ENCODE measurements around the gene HMOX2.

The HMOX2 gene

DNA sequence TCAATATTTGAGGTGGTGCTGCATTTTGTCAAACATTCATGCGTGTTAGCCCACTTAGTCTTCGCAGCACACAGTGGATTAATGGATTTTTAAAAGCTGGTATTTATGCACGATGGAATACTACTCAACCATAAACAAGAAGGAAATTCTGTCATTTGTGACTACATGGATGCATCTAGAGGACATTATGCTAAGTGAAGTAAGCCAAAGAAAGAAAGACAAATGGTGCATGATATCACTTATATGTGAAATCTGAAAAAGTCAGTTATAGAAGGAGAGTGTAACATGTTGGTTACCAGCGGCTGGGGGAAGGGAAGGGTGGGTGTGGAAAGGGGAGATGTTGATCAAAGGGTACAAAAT is 23.0 kb downstream of the HMOX2 start:
- no peak for TF ChIP-seq GATA3 (IDR thresholded peaks at IDR 0.05; ENCODE audit: low read depth, low read length)
- no peak for TF ChIP-seq GATA2 (IDR thresholded peaks at IDR 0.05; ENCODE audit: low read depth, low read length)

DNA sequence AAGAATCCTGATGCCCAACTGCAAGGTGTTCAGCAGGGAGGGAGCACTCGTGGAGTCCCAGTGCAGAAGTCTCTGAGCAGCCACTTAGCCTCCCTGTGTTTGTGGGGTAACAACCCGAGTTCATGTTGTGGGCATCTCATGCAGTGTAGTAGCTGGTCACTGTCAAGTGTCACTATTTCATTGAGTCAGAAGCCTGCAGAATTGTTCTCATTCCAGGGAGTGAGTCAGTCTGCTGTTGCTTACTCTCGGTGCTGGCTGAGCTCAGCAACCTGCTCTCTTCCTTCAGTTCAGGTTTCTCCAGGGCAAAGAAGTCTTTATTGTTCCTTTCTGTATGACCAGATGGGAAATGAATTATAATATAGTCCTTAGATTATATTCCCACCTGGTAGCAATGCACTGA is 24.1 kb downstream of the HMOX2 start:
- TF ChIP-seq GATA2 (IDR thresholded peaks at IDR 0.05; ENCODE audit: low read depth, low read length) (no peak), GATA3 (IDR thresholded peaks at IDR 0.05; ENCODE audit: low read depth, low read length) (no peak)

DNA sequence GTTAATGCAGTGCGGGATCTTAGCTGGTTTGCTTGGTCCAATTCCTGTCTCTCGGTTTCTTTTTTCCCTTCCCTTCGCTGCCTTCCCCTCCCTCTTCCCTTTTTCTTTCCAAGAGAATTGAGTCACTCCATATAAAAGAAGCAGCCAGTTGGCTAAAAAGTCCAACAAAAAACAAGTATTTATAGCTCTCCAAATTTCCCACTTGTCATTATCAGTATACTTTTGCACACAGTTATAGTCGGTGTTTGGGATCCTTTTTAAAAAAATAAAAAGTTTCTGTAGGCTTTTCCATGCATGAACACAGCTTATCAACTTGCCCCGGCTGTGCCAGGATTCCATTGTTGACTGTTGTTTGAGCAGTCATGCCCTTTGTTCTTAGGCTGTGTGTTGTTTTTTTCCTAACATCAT is 24.9 kb downstream of the HMOX2 start:
- TF ChIP-seq GATA2 (IDR thresholded peaks at IDR 0.05; ENCODE audit: low read depth, low read length): no peak
- TF ChIP-seq GATA3 (IDR thresholded peaks at IDR 0.05; ENCODE audit: low read depth, low read length): no peak

DNA sequence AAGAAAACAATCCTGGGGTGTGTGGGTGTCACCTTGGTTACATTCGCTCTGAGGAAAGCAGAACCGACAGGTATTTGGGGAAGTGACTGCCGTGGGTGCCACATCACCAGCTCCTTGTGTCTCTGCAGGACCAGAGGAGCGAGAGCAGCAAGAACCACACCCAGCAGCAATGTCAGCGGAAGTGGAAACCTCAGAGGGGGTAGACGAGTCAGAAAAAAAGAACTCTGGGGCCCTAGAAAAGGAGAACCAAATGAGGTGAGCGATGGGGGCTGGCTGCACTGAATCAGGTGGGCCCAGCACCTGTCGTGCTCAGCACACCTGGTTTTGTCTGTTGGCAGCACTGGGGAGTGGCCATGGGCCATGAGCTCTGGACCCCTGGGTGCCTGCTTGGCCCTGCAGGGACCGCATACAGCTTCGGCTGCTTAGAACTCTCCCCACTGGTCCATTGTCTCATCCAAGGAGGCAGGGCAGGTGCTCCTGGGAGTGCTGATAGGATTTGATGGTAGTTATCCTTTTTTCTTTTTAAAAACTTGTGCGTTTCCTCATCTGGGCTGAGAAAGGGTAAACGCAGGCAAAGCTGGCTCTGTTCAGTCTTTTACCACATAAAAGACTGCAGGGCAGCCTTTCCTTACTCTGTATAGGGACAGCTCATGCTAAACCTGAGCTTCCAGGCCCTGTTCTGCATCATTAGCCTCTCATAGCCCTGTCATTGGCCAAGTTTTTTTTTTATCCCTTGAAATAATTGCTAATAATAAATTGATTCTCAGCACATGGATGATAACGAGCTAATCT is 29.4 kb downstream of the HMOX2 start:
- TF ChIP-seq GATA2 (IDR thresholded peaks at IDR 0.05; ENCODE audit: low read depth, low read length): no peak
- no peak for TF ChIP-seq GATA3 (IDR thresholded peaks at IDR 0.05; ENCODE audit: low read depth, low read length)

- TF ChIP-seq GATA3 (IDR thresholded peaks at IDR 0.05; ENCODE audit: low read depth, low read length) (no peak), GATA2 (IDR thresholded peaks at IDR 0.05; ENCODE audit: low read depth, low read length) (no peak)
Measured at GRCh38 chr16:4506450-4506849, 30.3 kb downstream of the HMOX2 start.

GRCh38 chr16:4507588-4508345 is 31.6 kb downstream of the HMOX2 start:
- TF ChIP-seq GATA3 (IDR thresholded peaks at IDR 0.05; ENCODE audit: low read depth, low read length): no peak
- no peak for TF ChIP-seq GATA2 (IDR thresholded peaks at IDR 0.05; ENCODE audit: low read depth, low read length)

DNA sequence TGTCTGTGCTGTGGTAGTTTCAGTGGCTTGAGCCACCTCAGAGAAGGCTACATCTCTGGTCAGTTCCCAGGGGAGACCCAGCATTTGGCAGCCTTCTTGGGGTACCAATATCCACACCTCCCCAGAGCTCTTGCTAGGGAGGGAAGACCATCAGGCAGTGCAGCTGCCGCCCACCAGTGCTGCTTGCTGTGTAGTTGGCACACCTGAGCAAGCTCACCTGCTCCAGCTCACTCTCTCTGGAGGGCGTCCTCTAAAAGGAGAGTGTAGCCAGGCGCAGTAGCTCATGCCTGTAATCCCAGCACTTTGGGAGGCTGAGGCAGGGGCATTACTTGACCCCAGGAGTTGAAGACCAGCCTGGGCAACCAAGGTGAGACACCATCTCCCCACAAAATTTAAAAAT is 32.6 kb downstream of the HMOX2 start:
- no peak for TF ChIP-seq GATA2 (IDR thresholded peaks at IDR 0.05; ENCODE audit: low read depth, low read length)
- TF ChIP-seq GATA3 (IDR thresholded peaks at IDR 0.05; ENCODE audit: low read depth, low read length): no peak

GRCh38 chr16:4509420-4509819 is 33.2 kb downstream of the HMOX2 start:
- TF ChIP-seq GATA2 (IDR thresholded peaks at IDR 0.05; ENCODE audit: low read depth, low read length) (no peak), GATA3 (IDR thresholded peaks at IDR 0.05; ENCODE audit: low read depth, low read length) (no peak)

- TF ChIP-seq GATA3 (IDR thresholded peaks at IDR 0.05; ENCODE audit: low read depth, low read length) (no peak), GATA2 (IDR thresholded peaks at IDR 0.05; ENCODE audit: low read depth, low read length) (no peak)
Measured at GRCh38 chr16:4510131-4510530, 33.9 kb downstream of the HMOX2 start.

DNA sequence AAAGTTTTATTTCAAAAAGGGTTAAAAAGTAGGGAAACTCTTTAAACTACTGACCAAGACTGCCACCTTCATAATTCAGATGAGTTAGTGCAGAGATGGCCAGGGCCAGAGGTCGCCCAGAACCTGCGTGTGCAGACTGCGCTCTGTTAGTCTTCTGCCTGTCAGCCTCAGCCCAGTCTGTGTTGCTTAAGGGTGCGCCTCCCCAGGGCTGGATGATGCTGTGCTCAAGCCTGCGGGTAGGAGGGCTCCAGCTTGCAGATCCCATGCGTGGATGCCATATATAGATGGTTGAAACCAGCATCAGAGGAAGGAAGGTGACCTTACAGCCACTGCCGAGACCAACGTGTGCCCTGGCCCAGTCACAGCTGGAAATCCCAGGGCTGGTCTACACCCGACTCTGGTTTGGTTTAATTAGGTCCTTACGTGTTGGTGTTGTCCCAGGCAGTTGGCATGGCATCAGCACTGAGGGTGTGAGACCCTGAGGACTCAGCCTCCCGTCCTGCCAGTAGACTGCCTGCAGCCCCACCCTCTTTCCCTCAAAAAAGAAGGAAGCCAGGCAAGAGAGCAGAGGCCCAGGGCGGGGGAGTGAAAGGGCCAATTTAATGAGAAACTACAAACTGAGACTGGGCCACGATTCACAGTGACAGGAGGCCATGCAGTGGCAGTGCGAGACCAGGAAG is 34.7 kb downstream of the HMOX2 start:
- TF ChIP-seq GATA2 (IDR thresholded peaks at IDR 0.05; ENCODE audit: low read depth, low read length): no peak
- TF ChIP-seq GATA3 (IDR thresholded peaks at IDR 0.05; ENCODE audit: low read depth, low read length): no peak

- TF ChIP-seq GATA3 (IDR thresholded peaks at IDR 0.05; ENCODE audit: low read depth, low read length): no peak
- TF ChIP-seq GATA2 (IDR thresholded peaks at IDR 0.05; ENCODE audit: low read depth, low read length): no peak
Measured at GRCh38 chr16:4511441-4512082, 35.4 kb downstream of the HMOX2 start.

GRCh38 chr16:4512473-4512872 is 36.3 kb downstream of the HMOX2 start:
- TF ChIP-seq GATA2 (IDR thresholded peaks at IDR 0.05; ENCODE audit: low read depth, low read length): no peak
- no peak for TF ChIP-seq GATA3 (IDR thresholded peaks at IDR 0.05; ENCODE audit: low read depth, low read length)

GRCh38 chr16:4513086-4513860 is 37.1 kb downstream of the HMOX2 start:
- TF ChIP-seq GATA2 (IDR thresholded peaks at IDR 0.05; ENCODE audit: low read depth, low read length): no peak
